K562 (cell line): Measurements from ENCODE around the gene HNRNPM. TPM values are rescaled to one million over a fixed set of nuclear protein-coding genes. Genes with fewer than 3 reads are reported as not detected.

Experiments
- ATAC-seq: fragments of 200-7000 bp; cut with Tn5 transposase; 3 replicates; pipeline ENCODE4 v1.9.1; 2020; ENCODE audit warnings: moderate library complexity
- BruUV-seq: library from RNA; stranded (reverse); fragments of 400-500 nt; replicated peaks from 2 replicates; lab custom pipeline; 2021; lab: Mats Ljungman, UMichigan
- CTCF ChIA-PET: fragments of 300-600 bp; formaldehyde crosslinking; extraction: SDS; loops from one replicate; lab custom pipeline; 2021; ENCODE audit warnings: low intra/inter-chr PET ratio; lab: Yijun Ruan, JAX
- POLR2A ChIA-PET: fragments of 300-600, 350-650 bp; sonication (Branson Sonifier 250); formaldehyde crosslinking; extraction: SDS; loops from one replicate; lab custom pipeline; 2021; ENCODE audit warnings: antibody characterized with exemption, inconsistent platforms; lab: Yijun Ruan, JAX
- DNase-seq, 4 experiments: peaks; one replicate each; pipeline versions ENCODE4 v3.0.0 to v3.0.0-alpha.2; 2011 to 2018; ENCODE audit warnings: low spot score in 3 of 4, mixed read lengths in 3 of 4; ENCODE audit errors: extremely low read depth in 1 of 4
- FAIRE-seq: peaks from 2 replicates; lab custom pipeline; 2011; peaks lifted over from hg19 to GRCh38; lab: Jason Lieb, UNC
- H2AFZ ChIP-seq: 2 replicates; pipeline ENCODE4 v1.6.0; 2011; ENCODE audit warnings: low read depth, low read length, control low read depth, inconsistent platforms
- H3K27ac ChIP-seq: fragments of 200-600 bp; 3 replicates; pipeline ENCODE4 v1.8.0; 2011; ENCODE audit warnings: low read depth, mild to moderate bottlenecking, control low read depth, inconsistent platforms, low read length, moderate library complexity, mixed read lengths; ENCODE audit errors: extremely low read depth
- H3K27me3 ChIP-seq, 2 experiments: fragments of 300-600 bp in 1 of 2; 2 replicates in 1 of 2; 3 replicates in 1 of 2; pipeline versions ENCODE4 v1.6.0 to v1.8.0; 2011; ENCODE audit warnings: inconsistent platforms in 2 of 2, low read length in 2 of 2, mild to moderate bottlenecking in 1 of 2, mixed read lengths in 1 of 2, moderate library complexity in 1 of 2; ENCODE audit not compliant: control insufficient read depth in 2 of 2, insufficient read depth in 2 of 2
- H3K36me3 ChIP-seq: fragments of 300-600 bp; 3 replicates; pipeline ENCODE4 v1.8.0; 2011; ENCODE audit warnings: mild to moderate bottlenecking, low read length, inconsistent platforms; ENCODE audit not compliant: control insufficient read depth, insufficient read depth
- H3K4me1 ChIP-seq, 2 experiments: fragments of 200-600 bp in 1 of 2; replicated peaks in 1 of 2; 2 replicates in 1 of 2; 3 replicates in 1 of 2; pipeline versions ENCODE4 v1.5.1 to v1.8.0; 2011; ENCODE audit warnings: inconsistent platforms in 2 of 2, low read length in 2 of 2, mild to moderate bottlenecking in 1 of 2, mixed read lengths in 1 of 2, moderate library complexity in 1 of 2; ENCODE audit not compliant: control insufficient read depth in 2 of 2, insufficient read depth in 2 of 2
- H3K4me2 ChIP-seq: 2 replicates; pipeline ENCODE4 v1.6.1; 2011; ENCODE audit warnings: low read length, control low read depth, inconsistent platforms, mixed read lengths; ENCODE audit not compliant: insufficient read depth
- H3K4me3 ChIP-seq: fragments of 200-600 bp; sonication (generic), shearing (Covaris generic); 2 replicates; pipeline ENCODE4 v1.5.1; 2016; ENCODE audit warnings: control low read depth, inconsistent platforms
- H3K79me2 ChIP-seq: fragments of 200-600 bp; 3 replicates; pipeline ENCODE4 v1.8.0; 2011; ENCODE audit warnings: low read length, inconsistent platforms; ENCODE audit not compliant: control insufficient read depth, insufficient read depth
- H3K9ac ChIP-seq, 2 experiments: 2 replicates each; pipeline versions ENCODE4 v1.6.0 to v1.6.1; 2011; ENCODE audit warnings: low read depth in 2 of 2, low read length in 2 of 2, control low read depth in 1 of 2, inconsistent platforms in 1 of 2, mild to moderate bottlenecking in 1 of 2, mixed read lengths in 1 of 2; ENCODE audit not compliant: insufficient read depth in 1 of 2
- H3K9me1 ChIP-seq: one replicate; pipeline ENCODE4 v1.6.0; 2011; ENCODE audit warnings: inconsistent platforms, mild to moderate bottlenecking, low read length, moderate library complexity; ENCODE audit not compliant: control insufficient read depth, insufficient read depth
- H3K9me3 ChIP-seq: replicated peaks from 2 replicates; pipeline ENCODE4 v1.5.1; 2011; ENCODE audit warnings: low read depth, low read length, inconsistent platforms; ENCODE audit not compliant: control insufficient read depth, insufficient read depth
- H4K20me1 ChIP-seq: replicated peaks from 2 replicates; pipeline ENCODE4 v1.6.1; 2011; ENCODE audit warnings: low read length, inconsistent platforms, mixed read lengths; ENCODE audit not compliant: control insufficient read depth, insufficient read depth
- ARID1B ChIP-seq: fragments of 450-650 bp; IDR thresholded peaks from 2 replicates; pipeline ENCODE4 v1.6.1; 2016; ENCODE audit warnings: antibody characterized with exemption, mild to moderate bottlenecking, inconsistent platforms
- BCOR ChIP-seq: fragments of 450-650 bp; IDR thresholded peaks from 2 replicates; pipeline ENCODE4 v1.6.1; 2016
- CEBPG ChIP-seq, 3 experiments: fragments of 200-800 bp in 1 of 3; sonication (Bioruptor generic) in 1 of 3; sonication (generic) in 1 of 3; formaldehyde crosslinking in 1 of 3; IDR thresholded peaks in 2 of 3; conservative IDR thresholded peaks in 1 of 3; 2 replicates each; pipeline versions ENCODE4 v1.6.1 to v1.8.0; 2016 to 2022; ENCODE audit warnings: missing compliant biosample characterization in 2 of 3, missing genetic modification characterization in 2 of 3, mild to moderate bottlenecking in 1 of 3, missing genetic modification reagents in 1 of 3
- CTBP1 ChIP-seq: fragments of 450-650 bp; IDR thresholded peaks from 2 replicates; pipeline ENCODE4 v1.6.1; 2016; ENCODE audit warnings: borderline replicate concordance
- EHMT2 ChIP-seq: fragments of 450-650 bp; IDR thresholded peaks from 2 replicates; pipeline ENCODE4 v1.6.1; 2018; ENCODE audit warnings: antibody characterized with exemption
- ESRRA ChIP-seq: fragments of 450-650 bp; IDR thresholded peaks from 2 replicates; pipeline ENCODE4 v1.6.1; 2014; ENCODE audit warnings: low read depth, mild to moderate bottlenecking, moderate library complexity, borderline replicate concordance
- NR2C1 ChIP-seq, 2 experiments: fragments of 450-650 bp; IDR thresholded peaks; 2 replicates each; pipeline ENCODE4 v1.6.1; 2017; ENCODE audit warnings: mild to moderate bottlenecking in 2 of 2, antibody characterized with exemption in 1 of 2, inconsistent platforms in 1 of 2, missing compliant biosample characterization in 1 of 2, missing genetic modification characterization in 1 of 2
- SMAD4 ChIP-seq: fragments of 250-450 bp; sonication (Bioruptor Pico); conservative IDR thresholded peaks from 2 replicates; pipeline ENCODE4 v1.8.0; 2021; ENCODE audit warnings: inconsistent platforms, mild to moderate bottlenecking, moderate library complexity
- TEAD1 ChIP-seq, 2 experiments: fragments of 450-650 bp in 1 of 2; sonication (generic) in 1 of 2; formaldehyde crosslinking; IDR thresholded peaks; 2 replicates each; pipeline versions ENCODE4 v1.4.0 to v1.8.0; 2020 to 2022; ENCODE audit warnings: mild to moderate bottlenecking in 2 of 2, missing genetic modification reagents in 1 of 2
- WGBS: fragments of 100-300 bp; shearing (Covaris generic); methylation state at CpG from one replicate; pipeline ENCODE4 v1.1.6; 2016; ENCODE audit warnings: low coverage, mixed read lengths; ENCODE audit not compliant: insufficient coverage; ENCODE audit errors: missing lambda C conversion rate; 5-methylcytosine and 5-hydroxymethylcytosine counted together
- in situ Hi-C: fragments of 300-500 bp; cut with MboI; formaldehyde crosslinking; loops from 4 replicates; pipeline ENCODE4 v1.15.0; 2018; ENCODE audit warnings: inconsistent platforms, mixed read lengths
- intact Hi-C: fragments of 100-400 bp; cut with micrococcal nuclease; formaldehyde crosslinking; loops from 2 replicates; pipeline ENCODE4 v1.14.2; 2022
- polyA plus RNA-seq, 8 experiments: library from polyadenylated mRNA; depleted of rRNA in 4 of 8; stranded (reverse) in 5 of 8; unstranded in 3 of 8; fragments of >200 nt; fragmentation: Nextera tagmentation in 2 of 8; fragmentation: Illumina TruSeq in 1 of 8; extraction: Ambion mirVana in 2 of 8; extraction: Trizol in 1 of 8; gene quantifications; 2 replicates each; pipeline versions ENCODE4 v1.2.1 to v1.2.3, GENCODE V29; 2011 to 2014; ENCODE audit warnings: inconsistent platforms in 1 of 8, missing spikeins in 1 of 8
- total RNA-seq, 7 experiments: library from RNA; depleted of rRNA in 6 of 7; stranded (reverse); fragments of >200 nt in 6 of 7; fragmentation: Illumina TruSeq in 2 of 7; extraction: Trizol in 2 of 7; gene quantifications; 2 replicates each; pipeline versions ENCODE4 v1.2.1 to v1.2.3, GENCODE V29; 2011 to 2021; ENCODE audit warnings: low replicate concordance in 1 of 7
- TF ChIP-seq, protein P1 (sequence below): fragments of 250-450 bp; sonication (Bioruptor Pico); IDR thresholded peaks from 2 replicates; pipeline ENCODE4 v1.9.0; 2021; ENCODE audit warnings: mild to moderate bottlenecking
- TF ChIP-seq, protein P2 (sequence below): fragments of 250-450 bp; sonication (Bioruptor Pico); IDR thresholded peaks from 2 replicates; pipeline ENCODE4 v1.8.0; 2022; ENCODE audit warnings: moderate library complexity, mild to moderate bottlenecking, inconsistent platforms
- TF ChIP-seq, protein P3 (sequence below): sonication (generic); formaldehyde crosslinking; IDR thresholded peaks from 2 replicates; pipeline ENCODE4 v1.8.0; 2022; ENCODE audit warnings: missing genetic modification reagents, mild to moderate bottlenecking, borderline replicate concordance

Gene HNRNPM
- total and polyA plus RNA-seq, 9 of the 15 experiments (the other 6 are each of a cell fraction or from before 2014, with no cell fraction given) = 11.1 to 340 (median 195) TPM

- TF ChIP-seq TEAD1 (CRISPR knock-in tag; IDR thresholded peaks at IDR 0.05) (0 out of 4 replicates have a peak, but pooled peaks of 1 of the 2 experiments have one; percentile 38), ESRRA (0 out of 2 replicates have a peak, but pooled peaks have one; percentile 35), CTBP1 (peak; percentile 33; the same call in 1 of the 2 replicates), EHMT2 (0 out of 2 replicates have a peak, but pooled peaks have one; percentile 25), ARID1B (peak; percentile 35; the same call in 1 of the 2 replicates), NR2C1 (IDR thresholded peaks at IDR 0.05) (no peak), NR2C1 (tag; IDR thresholded peaks at IDR 0.05) (peak; percentile 33)
- TF ChIP-seq, protein P1, sequence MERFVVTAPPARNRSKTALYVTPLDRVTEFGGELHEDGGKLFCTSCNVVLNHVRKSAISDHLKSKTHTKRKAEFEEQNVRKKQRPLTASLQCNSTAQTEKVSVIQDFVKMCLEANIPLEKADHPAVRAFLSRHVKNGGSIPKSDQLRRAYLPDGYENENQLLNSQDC (CRISPR knock-in tag) = no peak
These were observed 70.5 kb downstream of the HNRNPM start (continued) for GRCh38 chr19:8515317-8515716.

- Histone ChIP-seq H3K36me3 (no peaks in the 10 kb centered on the region), H2AFZ (no peak overlapping the region), H3K4me3 (no peak overlapping the region), H3K9me3 (no peaks in the 10 kb centered on the region), H3K27ac (no peak overlapping the region), H3K4me1 (peaks cover 23 to 36% of the 10 kb centered on the region in 2 experiments), H3K9me1 (no peaks in the 10 kb centered on the region), H3K9ac (no peak overlapping the region), H3K4me2 (no peak overlapping the region), H3K27me3 (no peaks in the 10 kb centered on the region), H3K79me2 (0 out of 3 replicates have a peak, but pooled peaks cover under 1% of the 10 kb centered on the region), H4K20me1 (no peaks in the 10 kb centered on the region)
- BruUV-seq = no TSS peak
- POLR2A ChIA-PET = interaction anchor here (1.8 kb wide), 1 partner anchor 20 kb away, joined by 5 read pairs; no protein-coding TSS in a partner anchor
- no peak for FAIRE-seq
- intact Hi-C loops = no loop called here
- no peak for DNase-seq
- CTCF ChIA-PET = no interaction called here
- in situ Hi-C loops = no loop called here
- no peak for ATAC-seq
- WGBS = 9% methylated on average over 9 of the region's 10 CpGs
- TF ChIP-seq BCOR (no peak), CEBPG (CRISPR knock-in tag; IDR thresholded peaks at IDR 0.05) (no peak), CEBPG (tag; conservative IDR thresholded peaks at IDR 0.05 in 1 of 2, IDR thresholded peaks at IDR 0.05 in 1 of 2) (peak; percentile 32 to 72; a peak in 3 of 4 replicates), SMAD4 (CRISPR knock-in tag) (peak; percentile 65)
- TF ChIP-seq, protein P2, sequence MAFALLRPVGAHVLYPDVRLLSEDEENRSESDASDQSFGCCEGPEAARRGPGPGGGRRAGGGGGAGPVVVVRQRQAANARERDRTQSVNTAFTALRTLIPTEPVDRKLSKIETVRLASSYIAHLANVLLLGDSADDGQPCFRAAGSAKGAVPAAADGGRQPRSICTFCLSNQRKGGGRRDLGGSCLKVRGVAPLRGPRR (CRISPR knock-in tag) = no peak
- TF ChIP-seq, protein P3, sequence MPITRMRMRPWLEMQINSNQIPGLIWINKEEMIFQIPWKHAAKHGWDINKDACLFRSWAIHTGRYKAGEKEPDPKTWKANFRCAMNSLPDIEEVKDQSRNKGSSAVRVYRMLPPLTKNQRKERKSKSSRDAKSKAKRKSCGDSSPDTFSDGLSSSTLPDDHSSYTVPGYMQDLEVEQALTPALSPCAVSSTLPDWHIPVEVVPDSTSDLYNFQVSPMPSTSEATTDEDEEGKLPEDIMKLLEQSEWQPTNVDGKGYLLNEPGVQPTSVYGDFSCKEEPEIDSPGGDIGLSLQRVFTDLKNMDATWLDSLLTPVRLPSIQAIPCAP (CRISPR knock-in tag) = no peak
These were observed 73.0 kb downstream of the HNRNPM start for GRCh38 chr19:8517551-8518442.
